ENCODE results near the gene UBE2B. TPM values are rescaled to one million over a fixed set of nuclear protein-coding genes. Genes with fewer than 3 reads are reported as not detected.
A peak's percentile ranks its signal among the peaks of the same experiment; 100 is the strongest.

The UBE2B gene
- polyA plus RNA-seq, 1 of the 3 experiments (the other 2 are of a cell fraction), result 24.3 TPM

DNA sequence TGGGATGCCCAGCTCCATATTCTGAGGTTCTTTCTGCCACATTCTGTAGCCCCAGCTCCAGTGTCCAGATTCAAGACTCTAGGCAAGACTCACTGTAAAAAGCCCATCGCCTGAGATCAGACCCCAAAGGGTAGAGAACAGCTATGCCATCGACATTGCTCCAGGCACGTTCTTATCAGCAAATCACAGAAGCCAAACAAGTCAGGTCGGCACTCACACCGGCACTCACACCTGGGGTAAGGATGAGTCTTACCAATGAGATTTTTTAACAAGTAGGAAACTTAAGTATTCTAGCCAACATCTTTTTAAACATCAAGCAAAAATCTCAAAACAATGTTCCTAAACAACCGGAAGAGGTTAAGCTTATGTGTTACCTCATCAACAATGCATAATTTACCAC is 38.0 kb downstream of the UBE2B start:
- TF ChIP-seq TCF12 (IDR thresholded peaks at IDR 0.05), result no peak
- no peak for TF ChIP-seq EP300 (IDR thresholded peaks at IDR 0.05; ENCODE audit: borderline replicate concordance in 1 of 2, low read depth in 1 of 2, low read length in 1 of 2)
- TF ChIP-seq RXRA (IDR thresholded peaks at IDR 0.05; ENCODE audit: borderline replicate concordance, low read depth), result no peak
- TF ChIP-seq CHD2 (IDR thresholded peaks at IDR 0.05; ENCODE audit: low read length, partially characterized antibody), result no peak
- TF ChIP-seq, protein P1, sequence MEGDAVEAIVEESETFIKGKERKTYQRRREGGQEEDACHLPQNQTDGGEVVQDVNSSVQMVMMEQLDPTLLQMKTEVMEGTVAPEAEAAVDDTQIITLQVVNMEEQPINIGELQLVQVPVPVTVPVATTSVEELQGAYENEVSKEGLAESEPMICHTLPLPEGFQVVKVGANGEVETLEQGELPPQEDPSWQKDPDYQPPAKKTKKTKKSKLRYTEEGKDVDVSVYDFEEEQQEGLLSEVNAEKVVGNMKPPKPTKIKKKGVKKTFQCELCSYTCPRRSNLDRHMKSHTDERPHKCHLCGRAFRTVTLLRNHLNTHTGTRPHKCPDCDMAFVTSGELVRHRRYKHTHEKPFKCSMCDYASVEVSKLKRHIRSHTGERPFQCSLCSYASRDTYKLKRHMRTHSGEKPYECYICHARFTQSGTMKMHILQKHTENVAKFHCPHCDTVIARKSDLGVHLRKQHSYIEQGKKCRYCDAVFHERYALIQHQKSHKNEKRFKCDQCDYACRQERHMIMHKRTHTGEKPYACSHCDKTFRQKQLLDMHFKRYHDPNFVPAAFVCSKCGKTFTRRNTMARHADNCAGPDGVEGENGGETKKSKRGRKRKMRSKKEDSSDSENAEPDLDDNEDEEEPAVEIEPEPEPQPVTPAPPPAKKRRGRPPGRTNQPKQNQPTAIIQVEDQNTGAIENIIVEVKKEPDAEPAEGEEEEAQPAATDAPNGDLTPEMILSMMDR (IDR thresholded peaks at IDR 0.05), result no peak
- no peak for TF ChIP-seq FOXM1 (IDR thresholded peaks at IDR 0.05; ENCODE audit: low read depth)
- TF ChIP-seq, protein P2, sequence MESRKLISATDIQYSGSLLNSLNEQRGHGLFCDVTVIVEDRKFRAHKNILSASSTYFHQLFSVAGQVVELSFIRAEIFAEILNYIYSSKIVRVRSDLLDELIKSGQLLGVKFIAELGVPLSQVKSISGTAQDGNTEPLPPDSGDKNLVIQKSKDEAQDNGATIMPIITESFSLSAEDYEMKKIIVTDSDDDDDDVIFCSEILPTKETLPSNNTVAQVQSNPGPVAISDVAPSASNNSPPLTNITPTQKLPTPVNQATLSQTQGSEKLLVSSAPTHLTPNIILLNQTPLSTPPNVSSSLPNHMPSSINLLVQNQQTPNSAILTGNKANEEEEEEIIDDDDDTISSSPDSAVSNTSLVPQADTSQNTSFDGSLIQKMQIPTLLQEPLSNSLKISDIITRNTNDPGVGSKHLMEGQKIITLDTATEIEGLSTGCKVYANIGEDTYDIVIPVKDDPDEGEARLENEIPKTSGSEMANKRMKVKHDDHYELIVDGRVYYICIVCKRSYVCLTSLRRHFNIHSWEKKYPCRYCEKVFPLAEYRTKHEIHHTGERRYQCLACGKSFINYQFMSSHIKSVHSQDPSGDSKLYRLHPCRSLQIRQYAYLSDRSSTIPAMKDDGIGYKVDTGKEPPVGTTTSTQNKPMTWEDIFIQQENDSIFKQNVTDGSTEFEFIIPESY (IDR thresholded peaks at IDR 0.05; ENCODE audit: borderline replicate concordance, low read depth), result no peak
- TF ChIP-seq NFIC (IDR thresholded peaks at IDR 0.05; ENCODE audit: borderline replicate concordance), result no peak
- Histone ChIP-seq H3K9me3 (no peaks in the 10 kb centered on the region), H3K27me3 (ENCODE audit: insufficient read depth) (no peaks in the 10 kb centered on the region), H3K36me3 (replicated peaks in 1 of 2; ENCODE audit: control insufficient read depth in 1 of 2, insufficient read depth in 2 of 2, low read length in 1 of 2) (peaks cover 2 to 8% of the 10 kb centered on the region in 2 experiments), H3K4me2 (no peak overlapping the region), H2AFZ (ENCODE audit: low read depth) (no peak overlapping the region), H4K20me1 (ENCODE audit: insufficient read depth) (no peaks in the 10 kb centered on the region), H3K27ac (ENCODE audit: low read depth in 2 of 2, low read length in 1 of 2) (no peak overlapping the region), H3K9me2 (no peaks in the 10 kb centered on the region), H3K4me1 (ENCODE audit: control insufficient read depth in 1 of 2, insufficient read depth in 2 of 2, low read depth in 1 of 2, low read length in 1 of 2) (peaks cover 0 to 14% of the 10 kb centered on the region in 2 experiments; a peak in 2 of 4 replicates), H3F3A (replicated peaks; ENCODE audit: insufficient read depth) (peaks cover 5% of the 10 kb centered on the region), H3K4me3 (ENCODE audit: low read depth in 2 of 2, low read length in 1 of 2) (no peak overlapping the region), H3K79me2 (ENCODE audit: insufficient read depth) (peaks cover 30% of the 10 kb centered on the region), H3K9ac (no peak overlapping the region)
- ChIA-PET CTCF (interaction anchor here (0.8 to 7.7 kb wide), 3 partner anchors 19 to 178 kb away, joined by 3 to 61 read pairs (median 8); no protein-coding TSS in a partner anchor), POLR2A (interaction anchor here (0.7 to 0.9 kb wide), 2 partner anchors 12 to 140 kb away, joined by 3 to 4 read pairs; no protein-coding TSS in a partner anchor)
- no peak for DNase-seq
- 60% methylated on average over 6 of the region's 6 CpGs for WGBS (ENCODE audit: low lambda C conversion rate)

DNA sequence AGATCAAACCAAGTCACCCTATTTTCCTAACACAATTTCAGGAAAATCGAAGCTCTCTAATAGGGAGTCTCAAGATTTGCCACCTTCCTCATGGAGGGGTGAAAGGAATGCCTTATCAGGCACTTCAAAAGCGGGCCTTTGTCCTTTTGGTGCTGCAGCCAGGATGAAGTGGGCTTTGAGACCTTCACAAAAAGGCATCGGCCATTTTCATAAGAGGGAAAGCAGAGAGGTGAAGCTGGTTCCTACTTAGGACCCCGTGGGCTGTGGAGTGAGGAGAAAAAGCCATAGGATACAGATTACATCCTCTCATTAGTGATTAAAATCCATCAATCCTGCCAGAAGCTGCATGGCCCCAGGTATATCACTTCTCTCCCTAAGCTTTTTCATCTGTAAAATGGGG is 39.5 kb downstream of the UBE2B start:
- peaks cover 2% of the 10 kb centered on the region for H3F3A ChIP-seq (replicated peaks; ENCODE audit: insufficient read depth)
- no peaks in the 10 kb centered on the region for H3K9me2 ChIP-seq
- ChIA-PET POLR2A (interaction anchor here (0.7 to 2.0 kb wide), 9 partner anchors 39 to 170 kb away, joined by 3 to 8 read pairs (median 7); partner anchors contain the start of genes JADE2 and UBE2B), CTCF (interaction anchor here (0.7 to 7.7 kb wide), 34 partner anchors 10 to 330 kb away, joined by 3 to 61 read pairs (median 5); partner anchors contain the start of gene JADE2)
- peaks cover 0 to 14% of the 10 kb centered on the region in 2 experiments; a peak in 2 of 4 replicates for H3K4me1 ChIP-seq (ENCODE audit: control insufficient read depth in 1 of 2, insufficient read depth in 2 of 2, low read depth in 1 of 2, low read length in 1 of 2)
- WGBS (ENCODE audit: low lambda C conversion rate), result 41% methylated on average over 4 of the region's 4 CpGs
- H2AFZ ChIP-seq (ENCODE audit: low read depth), result peak overlapping the region; percentile 91; the same call in 1 of the 2 replicates
- DNase-seq, result no peak
- peak overlapping the region; percentile 87 for H3K9ac ChIP-seq
- TF ChIP-seq FOSL2 (IDR thresholded peaks at IDR 0.05; ENCODE audit: borderline replicate concordance, low read depth) (no peak), CHD2 (IDR thresholded peaks at IDR 0.05; ENCODE audit: low read length, partially characterized antibody) (no peak), MEF2A (IDR thresholded peaks at IDR 0.05; ENCODE audit: borderline replicate concordance, low read depth) (no peak), RAD21 (IDR thresholded peaks at IDR 0.05; ENCODE audit: low read length) (no peak), SMC3 (IDR thresholded peaks at IDR 0.05; ENCODE audit: low read depth, low read length) (no peak), GATA2 (CRISPR knock-in tag; IDR thresholded peaks at IDR 0.05) (no peak)
- TF ChIP-seq, protein P3, sequence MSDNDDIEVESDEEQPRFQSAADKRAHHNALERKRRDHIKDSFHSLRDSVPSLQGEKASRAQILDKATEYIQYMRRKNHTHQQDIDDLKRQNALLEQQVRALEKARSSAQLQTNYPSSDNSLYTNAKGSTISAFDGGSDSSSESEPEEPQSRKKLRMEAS (IDR thresholded peaks at IDR 0.05; ENCODE audit: low read depth), result no peak
- TF ChIP-seq, protein P4, sequence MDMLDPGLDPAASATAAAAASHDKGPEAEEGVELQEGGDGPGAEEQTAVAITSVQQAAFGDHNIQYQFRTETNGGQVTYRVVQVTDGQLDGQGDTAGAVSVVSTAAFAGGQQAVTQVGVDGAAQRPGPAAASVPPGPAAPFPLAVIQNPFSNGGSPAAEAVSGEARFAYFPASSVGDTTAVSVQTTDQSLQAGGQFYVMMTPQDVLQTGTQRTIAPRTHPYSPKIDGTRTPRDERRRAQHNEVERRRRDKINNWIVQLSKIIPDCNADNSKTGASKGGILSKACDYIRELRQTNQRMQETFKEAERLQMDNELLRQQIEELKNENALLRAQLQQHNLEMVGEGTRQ (IDR thresholded peaks at IDR 0.05; ENCODE audit: borderline replicate concordance, low read depth, low read length), result no peak
- TF ChIP-seq, protein P2 (IDR thresholded peaks at IDR 0.05; ENCODE audit: borderline replicate concordance, low read depth), result no peak
- peaks cover 2 to 5% of the 10 kb centered on the region in 2 experiments for H3K36me3 ChIP-seq (replicated peaks in 1 of 2; ENCODE audit: control insufficient read depth in 1 of 2, insufficient read depth in 2 of 2, low read length in 1 of 2)
- no peaks in the 10 kb centered on the region for H4K20me1 ChIP-seq (ENCODE audit: insufficient read depth)
- no peaks in the 10 kb centered on the region for H3K27me3 ChIP-seq (ENCODE audit: insufficient read depth)
- peak overlapping the region; percentile 65 to 99 for H3K4me3 ChIP-seq (ENCODE audit: low read depth in 2 of 2, low read length in 1 of 2)
- H3K27ac ChIP-seq (ENCODE audit: low read depth in 2 of 2, low read length in 1 of 2), result 0 out of 4 replicates have a peak overlapping the region, but pooled peaks of 1 of the 2 experiments have one; percentile 14
- H3K4me2 ChIP-seq, result peak overlapping the region; percentile 98
- no peaks in the 10 kb centered on the region for H3K9me3 ChIP-seq
- H3K79me2 ChIP-seq (ENCODE audit: insufficient read depth), result peaks cover 30% of the 10 kb centered on the region
